Glomerular visceral epithelial cell (primary cell): Measurements from ENCODE around the gene PDGFA.

Experiments used
- DNase-seq: peaks from one replicate; pipeline ENCODE4 v3.0.0-alpha.2; 2016; ENCODE audit errors: extremely low spot score

PDGFA gene

DNA sequence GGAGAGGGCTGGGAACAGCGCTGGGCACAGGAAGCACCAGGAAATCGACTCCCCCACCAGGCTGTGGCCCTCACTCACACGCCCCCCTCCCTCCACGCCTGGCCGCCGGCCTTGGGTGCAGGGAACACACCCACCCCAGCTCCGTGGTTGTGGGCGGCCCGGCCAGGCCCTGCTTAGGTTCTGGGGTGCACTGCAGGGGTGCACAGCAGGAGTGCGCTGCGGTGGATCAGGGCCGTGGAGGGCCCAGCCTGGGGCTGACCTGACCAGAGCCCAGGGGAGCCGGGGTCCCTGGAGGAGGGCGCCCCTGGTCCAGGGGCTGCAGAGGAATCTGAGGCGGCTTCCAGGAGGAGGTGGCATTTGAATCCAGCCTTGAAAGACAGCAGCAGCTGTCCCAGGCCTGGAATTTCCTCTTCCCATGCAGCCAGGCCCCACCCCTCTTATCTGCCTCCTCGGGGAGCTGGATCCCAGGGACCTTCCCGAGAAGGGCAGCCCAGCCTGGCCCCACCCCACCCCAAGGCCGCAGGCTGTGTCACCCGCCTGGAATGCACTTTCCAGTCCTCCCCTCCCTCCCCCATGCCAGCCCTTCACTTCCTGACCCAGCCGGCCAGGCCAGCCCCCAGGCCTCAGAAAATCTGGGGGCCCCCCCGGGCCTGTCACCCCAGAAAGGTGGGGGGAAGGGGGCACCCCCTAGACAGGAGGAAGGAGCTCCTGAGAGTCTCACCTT is 18.4 kb upstream of the PDGFA start:
- peak; percentile 96 for DNase-seq

DNA sequence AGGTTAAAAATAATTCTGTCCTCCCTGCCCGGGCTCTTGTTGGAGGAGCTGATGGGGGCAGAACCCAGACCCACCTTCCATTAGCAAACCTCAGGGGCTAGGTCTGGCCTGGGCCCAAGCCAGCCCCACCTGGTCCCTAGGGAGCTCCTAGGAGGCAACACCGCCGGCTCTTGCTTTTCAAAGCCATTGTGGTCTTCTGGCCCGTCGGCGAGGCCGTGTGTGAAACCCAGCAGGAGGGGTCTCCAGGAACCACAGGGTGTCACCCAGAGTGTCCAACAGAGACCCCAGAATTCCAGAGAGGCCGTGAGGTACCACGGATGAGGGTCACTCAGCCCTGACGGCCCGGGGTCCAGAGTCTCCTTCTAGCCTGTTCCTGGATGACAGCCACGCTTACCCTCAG is 16.6 kb upstream of the PDGFA start:
- no peak for DNase-seq

DNA sequence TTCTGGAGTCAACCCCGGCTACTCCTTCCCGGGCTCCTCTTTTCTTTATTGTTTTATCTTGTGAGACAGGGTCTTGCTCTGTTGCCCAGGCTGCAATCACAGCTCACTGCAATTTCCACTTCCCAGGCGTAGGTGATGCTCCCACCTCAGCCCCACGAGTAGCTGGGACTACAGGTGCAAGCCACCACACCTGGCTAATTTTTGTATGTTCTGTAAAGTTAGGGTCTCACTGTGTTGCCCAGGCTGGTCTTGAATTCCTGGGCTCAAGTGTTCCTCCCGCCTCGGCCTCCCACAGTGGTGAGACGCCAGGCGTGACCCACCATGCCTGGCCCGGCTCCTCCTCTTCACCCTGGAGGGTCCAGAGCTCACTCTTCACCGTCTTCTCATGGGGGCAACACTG is 15.3 kb upstream of the PDGFA start:
- DNase-seq = no peak

DNA sequence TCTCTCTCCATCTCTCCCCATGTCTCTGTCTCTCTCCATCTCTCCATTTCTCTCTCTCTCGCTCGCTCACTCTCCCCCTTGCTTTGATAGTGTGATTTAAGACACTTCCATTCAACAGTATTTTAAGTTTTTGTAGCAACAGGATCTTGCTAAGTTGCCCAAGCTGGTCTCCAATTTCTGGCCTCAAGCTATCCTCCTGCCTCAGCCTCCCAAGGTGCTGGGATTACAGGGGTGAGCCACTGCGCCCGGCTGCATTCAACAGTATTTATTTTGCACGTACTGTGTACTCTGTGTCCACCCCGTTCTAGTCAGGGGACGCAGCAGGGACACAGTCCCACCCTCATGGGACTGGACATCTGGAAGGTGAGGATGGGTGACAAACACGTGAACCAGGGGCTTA is 14.4 kb upstream of the PDGFA start:
- DNase-seq = no peak

DNA sequence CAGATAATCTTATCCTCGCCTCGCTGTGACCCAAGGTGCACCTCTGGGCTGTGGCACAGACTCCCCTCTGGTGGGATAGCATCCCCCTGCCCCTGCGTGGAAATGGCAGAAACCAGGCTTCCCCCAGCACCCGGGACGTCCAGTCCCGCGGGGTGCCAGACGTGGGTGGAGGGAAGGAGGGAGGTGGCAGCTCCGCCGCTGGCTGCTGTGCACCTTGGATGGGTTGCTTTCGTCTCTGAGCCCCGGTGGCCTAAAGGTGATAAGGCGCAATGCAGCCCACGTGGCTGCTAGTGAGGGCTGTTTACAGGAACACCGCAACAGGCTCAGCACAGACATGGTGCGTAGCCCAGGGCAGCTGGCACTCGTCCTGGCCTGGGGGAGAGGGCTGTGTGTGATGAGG is 13.6 kb upstream of the PDGFA start:
- DNase-seq = no peak

DNA sequence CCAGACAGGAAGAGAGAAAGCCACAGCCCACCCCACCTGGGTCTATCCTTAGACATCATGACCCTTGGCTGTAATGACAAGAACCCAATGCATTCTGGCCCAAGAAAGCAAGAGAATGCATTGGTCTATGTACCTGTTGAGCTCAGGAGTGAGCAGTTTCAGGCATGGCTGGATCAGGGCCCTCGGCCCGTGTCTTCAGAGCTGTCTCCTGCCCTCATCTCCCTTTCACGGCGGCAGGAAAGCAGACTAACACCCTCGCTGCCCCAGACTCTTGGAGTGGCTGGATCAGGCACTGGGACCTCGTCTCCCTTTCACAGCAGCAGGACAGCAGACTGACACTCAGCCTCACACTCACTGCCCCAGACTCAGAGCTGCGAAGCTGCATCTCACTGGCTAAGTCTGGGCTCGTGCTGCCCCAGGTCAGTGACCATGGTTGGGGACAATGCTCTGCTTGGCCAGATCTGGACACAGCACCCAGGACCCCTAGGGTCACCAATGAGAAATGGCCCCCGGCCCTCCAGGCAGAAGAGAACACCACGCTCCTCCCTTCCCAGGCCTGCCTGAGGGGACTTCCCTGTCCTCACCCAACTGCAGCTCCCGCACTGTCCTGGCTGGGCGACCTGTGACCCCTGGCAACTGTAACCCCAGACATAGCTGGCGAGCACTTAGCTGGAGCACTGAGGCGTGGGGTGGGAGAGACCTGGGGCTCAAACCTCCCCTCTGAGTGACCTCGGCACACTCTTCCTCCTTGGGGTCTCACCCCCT is 12.9 kb upstream of the PDGFA start:
- DNase-seq = no peak

DNA sequence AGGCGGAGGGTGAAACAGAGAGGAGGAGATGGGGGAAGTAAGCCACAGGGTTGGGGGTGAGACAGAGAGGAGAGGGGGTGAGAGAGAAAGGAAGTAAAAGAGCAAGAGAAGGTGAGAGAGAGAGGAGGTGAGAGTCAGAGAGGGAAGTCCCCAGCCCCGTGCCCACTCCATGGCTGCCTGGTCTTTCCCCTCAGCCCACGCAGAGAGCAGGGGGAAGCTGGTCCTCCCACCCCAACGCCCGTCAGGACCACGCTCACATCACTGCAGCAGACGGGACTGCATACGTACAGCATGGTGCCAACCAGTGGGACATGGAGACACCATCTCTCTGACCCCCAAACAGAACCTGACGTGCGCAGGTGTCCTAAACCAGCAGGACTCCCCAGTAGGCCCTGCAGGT is 12.1 kb upstream of the PDGFA start:
- DNase-seq = no peak

DNA sequence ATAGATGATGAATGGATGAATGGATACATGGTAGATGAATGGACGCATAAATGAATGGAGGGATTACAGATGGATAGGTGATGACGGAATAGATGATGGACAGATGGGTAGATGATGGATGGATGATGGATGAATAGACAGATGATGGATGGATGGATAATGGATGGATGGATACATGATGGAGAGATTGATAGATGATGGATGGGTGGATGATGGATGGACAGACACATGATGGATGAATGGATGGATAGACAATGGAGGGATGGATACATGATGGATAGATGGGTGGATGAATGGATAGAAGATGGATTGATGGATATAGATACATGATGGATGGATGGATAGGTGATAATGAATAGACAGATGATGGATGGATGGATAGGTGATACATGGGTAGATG is 8.8 kb upstream of the PDGFA start:
- no peak for DNase-seq

DNA sequence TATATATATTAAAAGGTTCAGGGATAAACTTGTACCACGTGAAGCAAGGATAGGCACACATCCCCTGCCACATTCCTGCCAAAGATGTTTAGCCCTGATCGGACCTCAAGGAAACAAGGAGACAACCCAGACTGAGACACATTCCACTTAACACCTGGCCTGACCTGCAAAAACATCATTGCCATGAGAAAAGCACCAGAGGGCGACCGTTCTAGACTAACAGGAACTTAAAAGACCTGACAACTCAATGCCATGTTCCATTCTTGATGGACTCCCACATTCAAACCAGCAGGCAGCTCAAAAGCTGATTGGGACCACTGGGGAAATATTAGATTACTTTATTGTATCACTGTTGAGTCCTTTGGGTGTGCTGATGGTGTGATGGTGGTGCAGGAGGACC is 8.1 kb upstream of the PDGFA start:
- DNase-seq = no peak

DNA sequence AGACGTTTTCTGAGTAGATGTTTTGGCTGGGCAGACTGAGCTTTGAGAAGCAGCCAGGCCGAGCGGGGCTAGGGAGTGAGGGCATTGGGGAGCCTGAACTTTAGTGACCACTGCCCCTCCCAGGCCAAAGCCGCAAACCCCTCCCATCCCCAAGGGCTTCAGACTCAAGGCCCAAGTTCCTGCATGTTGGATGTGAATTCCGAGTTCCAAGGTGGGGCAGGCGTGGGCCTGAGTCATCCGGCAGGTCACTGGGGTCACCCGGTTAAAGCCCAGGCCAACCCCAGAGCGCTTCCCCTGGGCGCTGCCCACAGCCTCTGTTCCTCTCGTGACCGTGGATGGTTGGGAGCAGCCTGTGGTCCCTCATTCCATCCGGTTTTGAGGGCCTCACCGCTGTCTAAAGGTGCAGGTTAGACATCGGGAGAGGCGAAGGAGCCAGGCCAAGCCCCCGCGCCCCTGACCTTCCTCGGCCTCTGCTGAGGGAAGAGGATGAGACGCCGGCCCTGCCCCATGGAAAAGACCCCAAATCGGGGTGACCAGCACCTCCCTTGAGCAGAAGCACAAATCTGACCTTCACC is 6.9 kb upstream of the PDGFA start:
- DNase-seq = no peak

DNA sequence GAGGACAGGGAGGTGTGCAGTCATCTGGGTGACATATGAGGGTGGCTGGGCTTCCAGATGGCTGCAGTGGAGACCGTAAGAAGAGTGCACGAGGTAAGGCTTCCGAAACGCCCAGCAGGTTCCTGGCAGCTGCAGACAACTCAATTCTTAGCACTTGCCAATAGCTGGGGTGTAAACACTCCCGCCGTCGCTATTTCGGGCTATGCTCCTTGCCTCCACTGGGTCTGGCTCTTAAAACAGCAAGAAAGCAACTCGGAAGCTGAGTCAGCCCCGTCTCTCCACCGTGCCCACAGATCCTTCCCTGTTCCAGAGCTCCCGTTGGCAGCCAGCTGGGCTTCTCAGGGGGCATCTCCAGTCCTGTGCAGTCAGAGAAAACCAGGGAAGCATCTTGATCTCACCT is 6.1 kb upstream of the PDGFA start:
- DNase-seq = no peak

DNA sequence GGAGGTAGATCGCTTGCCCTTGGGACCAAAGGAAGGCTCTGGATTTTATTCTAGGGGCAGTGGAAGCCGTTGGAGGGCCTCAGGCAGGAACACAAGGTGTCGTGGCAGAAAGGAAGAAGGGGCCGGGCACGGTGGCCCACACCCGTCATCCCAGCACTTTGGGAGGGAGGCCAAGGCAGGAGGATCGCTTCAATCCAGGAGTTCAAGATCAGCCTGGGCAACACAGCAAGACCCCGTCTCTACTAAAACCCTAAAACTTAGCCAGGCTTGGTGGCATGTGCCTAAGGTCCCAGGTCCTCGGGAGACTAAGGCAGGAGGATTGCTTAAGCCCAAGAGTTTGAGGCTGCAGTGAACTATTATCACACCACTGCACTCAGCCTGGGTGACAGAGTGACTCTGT is 5.2 kb upstream of the PDGFA start:
- no peak for DNase-seq

DNA sequence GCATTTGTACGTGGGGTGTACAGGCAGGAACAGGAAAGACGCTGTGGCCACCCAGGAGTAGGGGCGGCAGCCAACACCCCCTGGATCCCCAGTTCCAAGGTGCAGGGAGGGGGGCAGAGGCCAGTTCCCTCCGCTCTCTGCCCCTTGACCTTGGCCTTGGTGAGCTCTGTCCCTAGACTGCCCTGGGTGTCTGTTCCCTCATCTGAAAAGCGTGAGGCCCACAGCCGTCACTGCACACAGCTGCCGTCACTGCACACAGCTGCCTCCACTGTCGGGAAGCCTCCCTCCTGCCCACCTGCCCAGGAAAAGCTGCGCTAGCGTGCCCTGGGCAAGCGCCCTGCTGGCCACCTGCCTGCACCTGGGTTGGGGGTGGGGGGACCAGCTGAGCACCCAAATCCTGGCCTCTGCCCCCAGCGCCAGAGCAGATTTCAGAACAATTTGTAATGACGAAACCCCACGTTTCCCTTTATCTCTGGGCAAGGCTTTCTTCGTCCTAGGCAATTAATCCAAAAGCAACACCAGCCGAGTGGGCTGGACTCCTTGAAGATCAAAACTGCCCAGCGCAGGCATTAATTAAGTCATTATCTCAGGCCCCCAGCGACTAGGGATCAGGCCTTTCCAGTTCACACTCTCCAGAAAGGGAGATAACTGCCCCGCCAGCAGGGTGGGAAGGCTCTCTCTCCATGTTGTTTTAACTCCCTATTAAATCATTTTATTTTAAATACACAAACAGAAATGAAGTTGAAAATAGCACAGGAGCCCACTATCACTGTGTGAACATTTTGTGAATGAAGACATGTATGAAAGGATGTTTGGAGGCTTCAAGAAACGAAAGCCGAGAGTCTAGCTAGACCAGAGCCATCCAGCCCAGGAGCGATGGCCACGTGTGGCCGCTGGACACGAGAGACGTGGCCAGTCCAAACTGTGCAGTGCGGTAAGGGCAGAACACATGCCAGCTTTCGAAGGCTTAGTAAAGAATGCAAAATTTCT is 4.0 kb upstream of the PDGFA start:
- DNase-seq = no peak

DNA sequence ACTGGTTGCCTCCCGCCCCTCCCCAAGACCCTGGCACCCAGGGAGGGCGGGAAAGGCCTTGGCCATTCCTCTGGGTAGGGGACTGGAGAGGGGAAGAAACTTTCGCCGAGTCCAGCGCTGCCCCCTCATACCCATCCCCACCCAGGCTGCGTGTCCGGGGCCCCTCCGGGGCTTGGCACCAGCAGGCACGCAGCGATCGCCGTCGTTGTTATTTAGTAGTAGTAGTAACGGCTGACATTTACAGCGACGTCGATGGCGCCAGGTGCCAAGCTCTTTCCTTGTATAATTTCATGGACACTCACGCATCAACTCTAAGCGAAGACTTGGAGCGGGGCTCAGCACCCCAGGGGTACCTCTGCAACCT is 3.3 kb upstream of the PDGFA start:
- DNase-seq = no peak

DNA sequence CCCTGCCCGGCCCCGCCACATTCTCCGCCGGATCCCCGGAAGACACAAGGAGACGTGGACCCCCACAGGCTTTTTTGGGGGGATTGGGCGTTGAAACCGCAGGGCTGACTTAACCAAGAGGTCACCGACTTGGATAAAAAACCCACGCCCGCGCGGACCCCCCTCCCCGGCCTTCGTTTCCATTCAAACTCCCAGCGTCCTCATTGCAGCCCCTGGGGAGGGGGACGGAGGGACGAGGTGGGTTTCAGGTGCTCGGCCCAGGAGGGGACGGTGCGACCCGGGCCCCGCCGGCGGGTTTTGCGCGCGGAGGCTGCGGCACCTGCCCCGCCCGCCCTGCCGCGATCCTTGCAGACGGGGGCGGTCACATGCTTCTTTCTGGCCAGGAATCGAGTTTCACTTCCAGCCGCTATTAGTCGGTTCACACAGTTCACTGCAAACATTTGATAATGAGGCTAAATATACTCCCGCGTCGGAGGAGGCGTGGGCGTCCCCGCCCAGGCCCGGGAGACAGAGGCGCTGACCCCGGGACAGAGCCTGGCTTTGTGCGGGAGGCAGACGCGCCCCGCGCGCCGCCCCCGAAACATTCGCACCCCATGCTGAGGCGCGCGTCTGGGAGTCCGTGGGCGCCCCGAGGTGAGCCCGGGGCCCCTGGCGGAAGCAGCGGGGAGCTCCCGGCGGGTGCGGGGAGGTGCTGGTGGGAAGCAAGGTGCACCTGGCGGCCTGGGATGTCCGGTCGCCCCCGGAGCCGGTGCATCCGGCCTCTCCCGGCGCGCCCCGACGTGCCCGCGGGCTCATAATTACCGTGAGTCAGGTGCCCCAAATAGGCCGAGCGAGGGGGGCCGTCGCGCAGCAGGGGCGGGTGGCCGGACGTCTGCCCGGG is 2.7 kb upstream of the PDGFA start:
- no peak for DNase-seq

DNA sequence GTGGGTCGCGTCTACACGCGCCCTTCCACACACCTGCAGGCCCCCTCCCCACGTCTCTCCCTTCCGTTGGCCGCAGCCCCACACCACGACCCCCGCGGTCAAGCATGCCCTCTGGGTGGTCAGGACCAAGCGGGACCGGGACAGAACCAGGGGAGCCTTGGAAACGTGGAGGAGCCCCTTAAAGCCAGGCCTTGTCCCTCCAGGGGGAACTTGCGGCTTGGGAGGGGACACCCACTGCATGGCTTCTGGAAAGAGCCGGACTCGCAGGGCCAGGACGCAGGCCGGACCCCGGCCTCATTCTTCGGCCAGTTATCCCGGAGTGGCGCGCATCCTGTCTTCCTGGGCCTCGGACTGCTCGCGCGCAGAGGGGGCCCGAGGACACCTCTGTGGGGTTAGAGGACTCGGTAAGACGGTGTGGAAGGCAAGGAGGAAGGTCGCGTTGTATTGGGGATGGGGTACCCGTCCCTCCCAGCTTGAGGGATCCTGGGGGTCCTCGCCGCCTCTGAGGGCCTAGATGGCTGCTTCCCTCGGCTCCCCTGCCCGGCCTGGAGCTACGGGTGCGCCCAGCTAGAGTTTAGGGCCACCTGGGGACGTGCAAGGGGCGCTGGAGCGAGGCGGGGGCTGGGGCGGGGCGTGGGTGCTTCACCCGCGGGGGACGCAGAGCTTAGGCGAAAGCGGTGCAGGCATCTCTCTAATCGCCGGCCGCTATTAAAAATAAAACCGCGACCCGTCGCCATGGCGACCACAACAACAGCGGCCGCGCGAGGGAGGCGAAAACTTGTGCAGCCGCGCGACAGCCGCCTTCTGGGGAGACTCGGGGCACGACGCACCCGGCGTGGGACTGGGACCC is 1.8 kb upstream of the PDGFA start:
- peak; percentile 66 for DNase-seq

DNA sequence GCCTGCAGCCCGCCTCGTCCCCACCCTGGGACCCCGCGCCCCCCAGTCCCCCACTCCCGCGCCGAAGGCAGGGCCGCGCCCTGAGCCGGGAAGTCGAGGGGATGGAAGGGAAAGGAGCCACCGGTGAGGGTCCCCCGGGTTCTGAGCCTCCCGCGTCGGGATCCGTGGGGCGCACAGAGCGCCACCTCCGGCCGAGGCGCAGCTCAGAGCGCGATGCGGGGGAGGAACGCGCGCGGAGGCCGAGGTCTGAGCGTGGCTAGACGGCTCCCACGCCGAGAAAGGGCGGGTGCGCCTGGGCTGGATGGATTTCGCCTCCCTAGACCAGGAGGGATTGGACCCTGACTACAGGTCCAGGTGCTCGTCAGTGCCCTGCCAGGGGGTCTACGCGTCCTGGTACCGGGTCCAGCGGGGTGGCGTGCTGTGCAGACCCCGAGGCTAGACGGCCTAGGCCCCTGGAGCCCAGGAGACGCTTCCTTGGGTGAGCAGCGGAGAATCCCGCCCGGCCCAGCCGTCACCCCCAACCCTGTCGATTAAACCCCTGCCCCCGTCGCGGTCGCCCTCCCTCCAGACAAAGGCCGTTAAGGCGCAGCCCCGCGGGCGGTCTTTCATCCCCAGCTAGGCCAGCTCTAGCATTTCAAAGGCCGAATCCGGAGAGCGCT is 986 bp upstream of the PDGFA start:
- DNase-seq = no peak

DNA sequence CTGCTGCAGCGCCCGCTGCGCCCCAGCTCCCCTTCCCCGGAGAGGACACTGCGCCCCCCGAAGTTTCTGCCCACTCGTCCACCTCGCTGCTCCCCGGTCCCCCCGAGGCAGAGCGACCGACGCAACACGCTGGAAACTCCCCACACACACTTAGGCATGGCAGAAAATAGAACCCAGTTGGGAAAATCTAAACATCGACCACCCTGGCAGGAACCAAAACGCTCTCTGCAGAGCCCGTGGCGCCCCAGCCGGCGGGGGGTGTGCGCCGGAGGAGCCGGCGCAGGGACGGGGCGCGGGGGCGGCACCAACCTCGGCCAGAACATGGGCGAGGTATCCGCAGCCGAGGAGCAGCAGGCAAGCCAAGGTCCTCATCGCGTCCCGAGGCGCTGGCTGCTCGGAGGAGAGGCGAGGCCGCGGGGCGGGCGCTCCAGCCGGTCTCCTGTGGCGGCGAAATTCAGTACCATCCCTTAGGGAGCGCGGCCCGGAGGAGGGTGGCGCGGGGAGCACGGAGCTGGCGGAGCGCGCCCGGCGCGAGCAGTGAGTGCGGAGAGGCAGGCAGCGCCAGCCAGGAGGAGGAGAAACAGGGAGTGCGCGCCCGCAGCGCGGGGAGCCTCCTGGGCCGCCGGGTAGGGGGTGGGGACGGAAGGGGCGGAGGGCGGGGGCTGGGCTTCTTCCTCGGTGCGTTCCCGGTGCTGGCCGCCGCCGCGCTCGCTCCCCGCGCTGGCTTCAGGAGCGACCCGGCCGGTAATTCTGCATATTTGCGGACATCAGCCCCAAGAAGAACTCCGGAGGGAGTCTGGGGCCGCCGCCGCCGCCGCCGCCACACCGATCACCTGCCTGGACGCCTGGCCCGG is 789 bp downstream of the PDGFA start:
- DNase-seq = peak; percentile 76
